Neural cell (in vitro differentiated cells): ENCODE data around the gene GPR18. TPM values are rescaled to one million over a fixed set of nuclear protein-coding genes. Genes with fewer than 3 reads are reported as not detected.

Experiments
- H2AFZ ChIP-seq: fragments of 200-600, 300-800 bp; sonication (generic), shearing (Covaris generic); 2 replicates; pipeline ENCODE4 v1.6.0; 2014; ENCODE audit warnings: low read depth, mild to moderate bottlenecking, antibody characterized with exemption, low read length, moderate library complexity
- H3F3A ChIP-seq: fragments of 200-600 bp; shearing (Covaris generic); 2 replicates; pipeline ENCODE4 v1.6.1; 2016; ENCODE audit warnings: mild to moderate bottlenecking, moderate library complexity, mixed read lengths, antibody characterized with exemption, low read length; ENCODE audit not compliant: insufficient read depth, poor library complexity, severe bottlenecking
- H3K27ac ChIP-seq: fragments of 200-600, 300-800 bp; sonication (generic), shearing (Covaris generic); 2 replicates; pipeline ENCODE4 v1.5.1; 2014; ENCODE audit warnings: mild to moderate bottlenecking, low read length, moderate library complexity
- H3K27me3 ChIP-seq: fragments of 300-800, 200-600 bp; sonication (generic), shearing (Covaris generic); 2 replicates; pipeline ENCODE4 v1.6.0; 2014; ENCODE audit warnings: mild to moderate bottlenecking, low read depth, low read length, moderate library complexity; ENCODE audit not compliant: insufficient read depth
- H3K36me3 ChIP-seq: fragments of 300-800, 200-600 bp; sonication (generic), shearing (Covaris generic); 2 replicates; pipeline ENCODE4 v1.5.1; 2014; ENCODE audit warnings: mild to moderate bottlenecking, antibody characterized with exemption, low read length, moderate library complexity; ENCODE audit not compliant: insufficient read depth
- H3K4me2 ChIP-seq: fragments of 300-800, 200-600 bp; sonication (generic), shearing (Covaris generic); 2 replicates; pipeline ENCODE4 v1.6.0; 2014; ENCODE audit warnings: mild to moderate bottlenecking, low read length
- H3K4me3 ChIP-seq: fragments of 300-800, 200-600 bp; sonication (generic), shearing (Covaris generic); 2 replicates; pipeline ENCODE4 v1.5.1; 2014; ENCODE audit warnings: mild to moderate bottlenecking, low read length, moderate library complexity
- H3K79me2 ChIP-seq: fragments of 200-600 bp; shearing (Covaris generic); replicated peaks from 2 replicates; pipeline ENCODE4 v1.6.0; 2014; ENCODE audit warnings: mild to moderate bottlenecking, low read length, moderate library complexity; ENCODE audit not compliant: insufficient read depth
- H3K9ac ChIP-seq: fragments of 300-800, 200-600 bp; sonication (generic), shearing (Covaris generic); 2 replicates; pipeline ENCODE4 v1.6.1; 2016; ENCODE audit warnings: mild to moderate bottlenecking, low read length, mixed read lengths
- H3K9me2 ChIP-seq: fragments of 200-600 bp; shearing (Covaris generic); 2 replicates; pipeline ENCODE4 v1.6.1; 2016; ENCODE audit warnings: mild to moderate bottlenecking, low read length, mixed read lengths; ENCODE audit not compliant: insufficient read depth
- H3K9me3 ChIP-seq: fragments of 200-600, 300-800 bp; sonication (generic), shearing (Covaris generic); 2 replicates; pipeline ENCODE4 v1.6.1; 2016; ENCODE audit warnings: mild to moderate bottlenecking, mixed run types, low read length, moderate library complexity, mixed read lengths
- H4K20me1 ChIP-seq: fragments of 200-600 bp; shearing (Covaris generic); 2 replicates; pipeline ENCODE4 v1.6.1; 2016; ENCODE audit warnings: mild to moderate bottlenecking, mixed run types; ENCODE audit not compliant: insufficient read depth
- EP300 ChIP-seq: fragments of 450-650 bp; conservative IDR thresholded peaks from 2 replicates; pipeline ENCODE4 v1.6.1; 2014; ENCODE audit warnings: antibody characterized with exemption, mild to moderate bottlenecking, moderate library complexity; ENCODE audit not compliant: poor library complexity, severe bottlenecking
- EZH2 ChIP-seq: fragments of 200-600, 300-800 bp; shearing (Covaris generic), sonication (generic); IDR thresholded peaks from 2 replicates; pipeline ENCODE4 v1.6.1; 2014; ENCODE audit warnings: antibody characterized with exemption, low read length, borderline replicate concordance, mild to moderate bottlenecking; ENCODE audit not compliant: insufficient read depth, poor library complexity, severe bottlenecking
- MXI1 ChIP-seq: fragments of 450-650 bp; conservative IDR thresholded peaks from 2 replicates; pipeline ENCODE4 v1.6.1; 2014; ENCODE audit warnings: antibody characterized with exemption, mild to moderate bottlenecking; ENCODE audit not compliant: poor library complexity, severe bottlenecking
- POLR2AphosphoS5 ChIP-seq: IDR thresholded peaks from 2 replicates; pipeline ENCODE4 v1.6.1; 2012
- RAD21 ChIP-seq: fragments of 450-650 bp; conservative IDR thresholded peaks from 2 replicates; pipeline ENCODE4 v1.6.1; 2014; ENCODE audit warnings: antibody characterized with exemption, mild to moderate bottlenecking, moderate library complexity
- REST ChIP-seq: IDR thresholded peaks from 2 replicates; pipeline ENCODE4 v1.6.1; 2012; ENCODE audit warnings: borderline replicate concordance
- SMC3 ChIP-seq: fragments of 450-650 bp; conservative IDR thresholded peaks from 2 replicates; pipeline ENCODE4 v1.6.1; 2014; ENCODE audit warnings: antibody characterized with exemption, mild to moderate bottlenecking, moderate library complexity; ENCODE audit not compliant: poor library complexity
- TAF1 ChIP-seq: IDR thresholded peaks from 2 replicates; pipeline ENCODE4 v1.6.1; 2012; ENCODE audit warnings: low read depth
- polyA plus RNA-seq: library from polyadenylated mRNA; depleted of rRNA; stranded (reverse); fragments of >200 nt; gene quantifications from 2 replicates; pipeline ENCODE4 v1.2.3, GENCODE V29; 2014
- TF ChIP-seq, protein P1 (sequence below): fragments of 450-650 bp; IDR thresholded peaks from 2 replicates; pipeline ENCODE4 v1.5.1; 2014; ENCODE audit warnings: antibody characterized with exemption, mild to moderate bottlenecking, moderate library complexity; ENCODE audit not compliant: poor library complexity, severe bottlenecking

Gene GPR18
- polyA plus RNA-seq, 1 donor from 2014 or later: not detected

- Histone ChIP-seq H3K27ac (no peak overlapping the region), H3K9me3 (no peaks in the 10 kb centered on the region), H3K27me3 (no peaks in the 10 kb centered on the region), H3F3A (no peaks in the 10 kb centered on the region), H3K9me2 (no peaks in the 10 kb centered on the region), H4K20me1 (no peaks in the 10 kb centered on the region), H2AFZ (no peak overlapping the region), H3K79me2 (no peaks in the 10 kb centered on the region), H3K9ac (no peak overlapping the region), H3K4me2 (no peak overlapping the region), H3K36me3 (no peaks in the 10 kb centered on the region), H3K4me3 (no peak overlapping the region)
- TF ChIP-seq TAF1 (no peak), EP300 (no peak), MXI1 (no peak), EZH2 (no peak), REST (no peak), POLR2AphosphoS5 (no peak), RAD21 (no peak), SMC3 (no peak)
- TF ChIP-seq, protein P1, sequence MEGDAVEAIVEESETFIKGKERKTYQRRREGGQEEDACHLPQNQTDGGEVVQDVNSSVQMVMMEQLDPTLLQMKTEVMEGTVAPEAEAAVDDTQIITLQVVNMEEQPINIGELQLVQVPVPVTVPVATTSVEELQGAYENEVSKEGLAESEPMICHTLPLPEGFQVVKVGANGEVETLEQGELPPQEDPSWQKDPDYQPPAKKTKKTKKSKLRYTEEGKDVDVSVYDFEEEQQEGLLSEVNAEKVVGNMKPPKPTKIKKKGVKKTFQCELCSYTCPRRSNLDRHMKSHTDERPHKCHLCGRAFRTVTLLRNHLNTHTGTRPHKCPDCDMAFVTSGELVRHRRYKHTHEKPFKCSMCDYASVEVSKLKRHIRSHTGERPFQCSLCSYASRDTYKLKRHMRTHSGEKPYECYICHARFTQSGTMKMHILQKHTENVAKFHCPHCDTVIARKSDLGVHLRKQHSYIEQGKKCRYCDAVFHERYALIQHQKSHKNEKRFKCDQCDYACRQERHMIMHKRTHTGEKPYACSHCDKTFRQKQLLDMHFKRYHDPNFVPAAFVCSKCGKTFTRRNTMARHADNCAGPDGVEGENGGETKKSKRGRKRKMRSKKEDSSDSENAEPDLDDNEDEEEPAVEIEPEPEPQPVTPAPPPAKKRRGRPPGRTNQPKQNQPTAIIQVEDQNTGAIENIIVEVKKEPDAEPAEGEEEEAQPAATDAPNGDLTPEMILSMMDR: no peak
Observed at GRCh38 chr13:99301913-99302636, 43.9 kb upstream of the GPR18 start.

DNA sequence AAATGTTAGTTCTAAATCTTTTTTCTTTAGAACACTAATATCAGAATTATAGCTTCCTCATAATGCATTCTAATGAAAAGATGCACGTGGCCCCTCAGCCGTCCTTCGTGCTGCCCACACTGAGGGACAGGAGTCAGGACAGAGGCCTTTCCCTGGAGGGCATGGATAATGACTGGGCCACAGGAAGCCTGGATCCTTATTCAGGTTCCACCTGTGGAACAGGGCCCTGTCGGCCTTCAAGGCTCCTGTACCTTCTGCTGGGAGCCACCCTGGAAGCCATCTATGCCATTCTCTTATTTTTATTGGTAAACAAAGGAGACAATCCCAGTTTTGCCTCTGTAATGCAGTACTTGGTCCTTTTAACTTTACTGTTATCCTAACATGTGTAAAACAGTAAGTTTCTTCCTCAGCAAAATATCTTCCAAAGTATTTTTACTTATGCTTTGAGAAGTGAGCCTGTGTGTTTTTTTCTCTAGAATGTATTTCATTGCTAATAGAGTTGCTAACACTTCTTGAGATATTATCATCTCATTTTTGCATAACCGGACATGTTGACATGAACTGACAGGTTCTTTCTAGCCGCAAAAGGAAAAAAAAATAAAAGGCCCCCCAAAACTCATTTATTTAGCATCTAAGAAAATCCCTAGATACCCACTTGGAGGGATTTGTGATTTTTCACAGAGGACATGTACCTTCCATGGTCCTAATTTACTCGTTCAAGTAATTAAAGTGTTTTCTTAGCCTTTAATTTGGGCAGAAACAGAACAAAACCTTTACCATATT lies 43.1 kb upstream of the GPR18 start:
- H4K20me1 ChIP-seq: no peaks in the 10 kb centered on the region
- H3K36me3 ChIP-seq: no peaks in the 10 kb centered on the region
- no peaks in the 10 kb centered on the region for H3K27me3 ChIP-seq
- H3K27ac ChIP-seq: no peak overlapping the region
- no peaks in the 10 kb centered on the region for H3K9me2 ChIP-seq
- H3F3A ChIP-seq: no peaks in the 10 kb centered on the region
- H3K4me3 ChIP-seq: no peak overlapping the region
- TF ChIP-seq EP300 (no peak), EZH2 (no peak), MXI1 (no peak), SMC3 (no peak)
- no peaks in the 10 kb centered on the region for H3K9me3 ChIP-seq
- no peak overlapping the region for H3K9ac ChIP-seq
- H2AFZ ChIP-seq: no peak overlapping the region
- no peak overlapping the region for H3K4me2 ChIP-seq
- no peaks in the 10 kb centered on the region for H3K79me2 ChIP-seq
